ENCODE results near the gene SRPX. TPM values are rescaled to one million over a fixed set of nuclear protein-coding genes. Genes with fewer than 3 reads are reported as not detected.

Gene SRPX
- total RNA-seq, 1 donor from 2014 or later, result 104 TPM

DNA sequence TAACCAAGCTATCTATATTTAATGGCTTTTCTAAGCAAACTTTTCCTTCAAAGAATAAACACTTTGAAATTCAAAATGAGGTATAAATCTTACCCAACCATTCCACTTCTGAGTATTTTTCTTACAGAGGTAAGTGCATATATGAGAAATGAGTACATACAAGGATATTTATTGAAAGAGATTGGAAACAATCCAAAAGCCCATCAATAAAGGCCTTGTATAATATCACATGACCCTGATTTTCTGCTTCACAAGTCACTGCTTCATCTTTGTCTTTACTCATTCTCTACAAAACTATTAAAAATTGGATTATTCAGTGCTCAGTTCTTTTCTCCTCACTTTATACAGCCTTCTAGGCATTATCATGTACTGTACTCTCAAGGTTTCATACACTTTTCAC lies 91.3 kb downstream of the SRPX start:
- no peak for DNase-seq

DNA sequence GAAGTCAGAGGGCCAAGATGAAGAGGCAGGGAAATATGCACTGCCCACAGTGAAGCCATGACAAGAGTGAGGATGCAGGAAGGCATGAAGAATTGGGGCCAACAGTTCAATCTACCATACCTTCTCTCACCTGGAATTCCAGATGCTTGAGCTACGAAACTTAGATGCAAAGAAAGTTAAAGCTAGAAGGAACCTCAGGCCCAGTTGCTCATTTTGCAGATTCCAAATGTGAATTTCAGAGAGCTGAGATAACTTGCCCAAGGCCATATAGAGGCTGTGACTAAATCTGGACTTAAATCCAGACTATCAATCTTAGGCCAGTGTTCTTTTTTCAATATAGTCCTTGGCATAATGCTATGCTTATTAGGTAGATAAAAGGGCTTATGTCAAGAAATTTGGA lies 92.7 kb downstream of the SRPX start:
- no peak for DNase-seq

DNA sequence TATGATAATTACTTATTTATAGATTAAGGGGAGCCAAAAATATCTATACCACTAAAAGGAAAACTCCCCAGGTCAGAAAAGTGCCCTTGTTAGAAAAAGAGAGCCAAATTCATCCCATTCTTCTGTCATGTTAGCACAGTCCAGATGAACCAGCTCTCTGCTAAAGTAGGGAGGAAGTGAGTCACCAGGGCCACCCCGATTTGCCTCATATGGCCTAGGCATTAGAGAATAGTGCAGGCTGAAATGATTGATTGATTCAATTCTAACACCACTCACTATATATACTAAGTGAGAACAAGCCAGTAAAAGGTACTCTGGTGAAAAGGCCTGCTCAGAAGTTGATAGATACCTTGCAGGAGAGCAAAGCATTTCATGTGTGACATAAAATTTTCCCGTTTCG lies 94.5 kb downstream of the SRPX start:
- DNase-seq, result no peak

DNA sequence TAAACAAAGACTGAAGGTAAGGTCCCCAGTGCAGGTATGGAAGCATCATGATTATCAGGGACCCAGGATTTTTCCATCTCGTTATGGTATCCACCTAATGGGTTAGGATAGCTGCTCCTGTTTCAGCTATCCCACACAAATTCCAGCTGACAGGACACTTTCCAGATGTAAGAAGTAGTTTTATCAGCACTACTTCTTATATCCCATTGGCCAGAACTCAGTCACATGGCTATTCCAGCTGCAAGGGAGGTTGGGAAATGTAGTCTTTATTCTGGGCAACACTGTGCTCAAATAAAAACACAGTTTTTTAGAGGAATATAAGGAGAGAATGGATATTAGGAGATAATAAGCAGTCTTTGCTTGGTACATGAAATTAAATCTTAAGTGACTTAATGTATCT lies 96.7 kb downstream of the SRPX start:
- DNase-seq, result no peak

- peak; percentile 32 for DNase-seq
These were observed 103.2 kb downstream of the SRPX start for GRCh38 chrX:38117485-38117884.

GRCh38 chrX:38116706-38117105 lies 104.0 kb downstream of the SRPX start:
- no peak for DNase-seq

- no peak for DNase-seq
These were observed 108.1 kb downstream of the SRPX start for GRCh38 chrX:38112566-38112965.

DNA sequence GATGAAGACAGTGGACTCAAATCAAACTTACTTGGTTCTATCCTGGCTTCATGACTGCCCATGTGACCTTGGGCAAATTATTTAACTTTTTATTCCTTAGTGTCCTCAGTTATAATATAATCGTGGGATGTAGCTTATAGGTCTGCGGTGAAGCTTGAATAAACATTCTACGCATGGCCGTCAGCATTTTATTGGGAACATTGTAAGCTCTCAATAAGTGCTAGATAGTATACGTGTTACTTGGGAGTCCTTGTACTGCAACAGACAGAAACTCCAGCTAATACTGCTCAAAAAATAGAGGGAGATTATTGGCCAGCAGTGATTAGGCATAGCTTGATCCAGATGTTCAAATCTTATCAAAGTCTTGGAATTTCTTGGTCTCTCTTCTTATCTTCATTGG lies 109.5 kb downstream of the SRPX start:
- no peak for DNase-seq

DNA sequence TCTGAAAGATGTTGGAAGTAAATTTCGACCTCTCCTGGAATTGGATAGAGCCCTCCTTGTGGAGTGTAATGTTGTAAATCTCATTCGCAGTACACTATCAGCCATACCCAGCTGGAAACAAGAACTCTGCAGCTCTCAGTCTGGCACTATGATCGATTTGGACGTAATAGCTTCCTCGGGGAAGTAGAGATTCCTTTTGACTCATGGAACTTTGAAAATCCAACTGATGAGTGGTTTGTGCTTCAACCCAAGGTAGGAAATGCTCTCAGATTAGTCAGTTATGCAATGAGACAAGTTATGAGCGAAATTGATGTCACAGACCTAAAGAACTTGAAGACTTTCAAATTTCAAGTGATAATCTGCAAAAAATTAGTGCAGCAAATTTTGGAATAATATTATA lies 110.4 kb downstream of the SRPX start:
- no peak for DNase-seq

- no peak for DNase-seq
These were observed 111.4 kb downstream of the SRPX start for GRCh38 chrX:38109042-38109898.

DNA sequence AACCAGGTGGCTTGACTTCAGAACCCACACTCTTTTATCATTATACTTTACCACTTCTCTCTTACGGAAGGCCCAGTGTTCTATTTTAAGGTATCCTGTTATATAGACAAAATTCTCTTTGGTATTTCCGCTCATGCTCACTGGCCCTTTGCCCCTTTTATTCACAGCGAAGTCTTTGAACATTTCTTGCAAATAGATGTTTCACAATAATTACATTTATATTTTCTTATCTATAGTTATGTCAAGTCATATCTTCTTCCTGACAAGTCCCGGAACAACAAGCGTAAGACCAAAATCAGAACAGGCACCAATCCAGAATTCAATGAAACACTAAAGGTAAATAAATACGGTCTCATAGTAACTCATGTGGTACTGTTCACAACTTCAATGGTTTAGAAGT lies 112.3 kb downstream of the SRPX start:
- DNase-seq, result peak; percentile 26

DNA sequence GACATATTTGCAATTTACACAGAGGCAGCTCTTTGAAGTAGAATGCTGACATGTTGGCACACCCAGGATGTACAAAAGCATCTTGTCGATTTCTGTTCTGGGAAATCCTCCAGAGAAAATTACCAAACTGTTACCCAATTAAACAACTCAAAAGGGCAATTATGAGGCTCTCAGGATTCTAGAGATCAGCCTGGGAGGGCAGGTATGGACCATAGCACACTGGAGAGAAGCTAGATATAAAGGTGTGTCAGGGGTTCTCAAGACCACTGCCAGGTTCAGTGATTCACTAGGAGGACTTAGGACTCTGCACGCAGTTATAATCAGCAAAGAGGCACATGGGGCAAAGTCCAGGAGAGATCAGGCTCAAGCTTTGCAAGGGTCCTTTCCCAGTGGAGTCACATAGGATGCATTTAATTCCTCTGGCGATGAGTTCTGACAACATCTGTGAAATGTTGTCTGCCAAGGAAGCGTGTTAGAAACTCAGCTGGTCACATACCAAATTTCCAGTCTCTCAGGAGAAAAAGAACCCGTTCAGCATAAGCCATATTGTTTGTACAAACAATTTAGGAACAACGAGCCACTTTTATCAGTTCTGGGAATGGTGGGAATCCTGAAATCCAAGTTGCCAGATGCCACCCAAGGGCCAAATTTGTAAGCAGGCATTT lies 113.5 kb downstream of the SRPX start:
- DNase-seq, result no peak

DNA sequence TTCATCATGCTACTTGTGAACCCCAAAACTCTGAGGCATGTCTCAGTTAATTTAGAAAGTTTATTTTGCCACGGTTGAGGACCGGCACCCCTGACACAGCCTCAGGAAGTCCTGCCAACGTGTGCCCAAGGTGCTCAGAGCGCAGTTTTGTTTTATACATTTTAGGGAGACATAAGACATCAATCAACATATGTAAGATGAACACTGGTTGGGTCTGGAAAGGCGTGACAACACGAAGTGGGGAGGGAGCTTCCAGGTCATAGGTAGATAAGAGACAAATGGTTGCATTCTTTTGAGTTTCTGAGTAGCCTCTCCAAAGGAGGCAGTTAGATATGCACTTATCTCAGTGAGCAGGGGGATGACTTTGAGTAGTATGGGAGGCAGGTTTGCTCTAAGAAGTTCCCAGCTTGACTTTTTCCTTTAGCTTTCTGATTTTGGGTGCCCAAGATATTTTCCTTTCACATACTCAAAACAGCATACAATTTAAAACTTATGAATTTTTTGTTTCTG lies 115.4 kb downstream of the SRPX start:
- no peak for DNase-seq

DNA sequence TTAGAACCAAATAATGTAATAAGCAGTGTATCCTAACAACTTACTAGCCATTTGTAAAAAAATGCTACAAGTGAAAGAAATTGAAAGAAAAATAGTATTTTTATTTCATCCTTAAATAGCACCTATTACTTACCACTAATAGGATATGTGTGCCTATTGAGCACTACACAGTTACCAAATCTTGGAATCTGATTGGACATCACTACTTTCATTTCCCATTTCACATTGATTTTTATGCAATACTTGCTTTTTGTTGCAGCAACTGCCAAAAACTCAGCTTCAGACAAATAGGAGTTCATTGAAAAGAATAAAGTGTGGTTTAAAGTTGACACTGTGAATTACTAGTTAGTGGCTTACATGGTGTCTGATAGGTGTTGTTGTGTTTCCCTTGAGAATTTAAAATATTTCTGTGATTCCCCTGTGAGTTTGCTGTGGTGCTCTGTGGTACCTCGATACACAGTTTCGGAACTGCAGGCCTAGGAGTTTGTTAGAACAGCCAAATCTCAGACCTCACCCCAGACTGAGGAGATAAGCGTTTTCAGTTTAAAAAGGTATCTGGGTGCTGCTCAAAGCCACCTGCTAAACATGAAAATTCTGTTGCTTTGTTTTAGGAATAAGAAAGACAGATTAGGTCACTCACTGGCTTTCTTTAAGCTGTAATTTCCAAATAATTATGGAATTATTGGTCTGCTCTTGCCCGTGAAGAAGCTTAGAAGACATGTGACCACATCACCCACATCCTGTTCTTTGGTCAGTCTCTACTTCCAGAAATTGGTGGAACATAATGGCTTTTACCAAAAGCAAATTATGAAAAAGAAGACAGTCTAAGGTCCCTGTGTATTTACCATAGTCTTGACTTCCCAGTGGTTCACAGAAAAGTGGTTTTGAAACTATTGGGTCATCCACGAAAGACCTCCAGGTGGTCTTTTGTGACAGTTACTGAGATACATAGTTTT lies 116.5 kb downstream of the SRPX start:
- no peak for DNase-seq

DNA sequence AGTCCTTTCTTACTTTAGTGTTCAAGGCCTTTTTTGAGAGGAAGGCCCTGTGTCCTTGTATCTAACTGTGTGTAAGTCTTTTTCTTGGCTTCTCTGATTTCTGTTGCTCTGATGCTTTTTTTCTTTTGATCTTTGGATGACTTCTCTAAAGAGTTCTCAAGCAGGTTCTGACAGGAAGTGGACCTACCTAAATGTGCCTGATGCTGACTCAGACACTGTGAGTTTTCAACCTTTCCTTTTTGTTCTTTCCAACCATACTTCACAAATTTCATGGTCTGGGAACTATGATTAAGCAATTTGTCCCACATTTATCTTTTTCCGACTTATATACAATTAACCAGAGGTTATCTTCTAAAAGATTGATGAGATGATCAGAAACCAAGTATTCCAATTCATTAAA lies 117.8 kb downstream of the SRPX start:
- no peak for DNase-seq

- no peak for DNase-seq
These were observed 118.4 kb downstream of the SRPX start for GRCh38 chrX:38102240-38102639.

DNA sequence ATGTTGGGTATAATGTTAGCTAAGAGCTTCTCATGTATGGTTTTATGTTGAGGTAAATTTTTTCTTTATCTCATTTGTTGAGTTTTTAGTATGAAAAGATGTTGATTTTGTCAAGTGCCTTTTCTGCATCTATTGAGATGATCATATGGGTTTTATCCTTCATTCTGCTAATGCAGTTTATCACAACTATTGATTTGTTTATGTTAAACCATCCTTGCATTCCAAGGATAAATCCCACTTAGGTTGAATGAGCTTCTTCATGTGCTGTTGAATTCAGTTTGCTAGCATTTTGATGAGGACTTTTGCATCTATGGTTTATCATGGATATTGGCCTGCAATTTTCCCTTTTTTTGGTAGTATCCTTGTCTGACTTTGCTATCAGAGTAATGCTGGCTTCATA lies 121.0 kb downstream of the SRPX start:
- no peak for DNase-seq

Other genes starting within 250 kb of the SRPX start
- gene SYTL5, start 214.3 kb downstream of the SRPX start, total RNA-seq, result under 0.01 TPM in 1 of 2 replicates, not detected in the other
- gene RPGR, start 106.6 kb upstream of the SRPX start, total RNA-seq, result 43.2 and 49.6 TPM in 2 replicates
- 2.4 and 4.5 TPM in 2 replicates for gene OTC, start 131.7 kb upstream of the SRPX start, total RNA-seq

All from dermis blood vessel endothelial cell (primary cell).